Measurements from ENCODE around the gene C14orf119. TPM values are rescaled to one million over a fixed set of nuclear protein-coding genes. Genes with fewer than 3 reads are reported as not detected.
A peak's percentile ranks its signal among the peaks of the same experiment; 100 is the strongest.

C14orf119 gene
- total RNA-seq, 1 experiment from 2014 or later = 81.3 TPM

DNA sequence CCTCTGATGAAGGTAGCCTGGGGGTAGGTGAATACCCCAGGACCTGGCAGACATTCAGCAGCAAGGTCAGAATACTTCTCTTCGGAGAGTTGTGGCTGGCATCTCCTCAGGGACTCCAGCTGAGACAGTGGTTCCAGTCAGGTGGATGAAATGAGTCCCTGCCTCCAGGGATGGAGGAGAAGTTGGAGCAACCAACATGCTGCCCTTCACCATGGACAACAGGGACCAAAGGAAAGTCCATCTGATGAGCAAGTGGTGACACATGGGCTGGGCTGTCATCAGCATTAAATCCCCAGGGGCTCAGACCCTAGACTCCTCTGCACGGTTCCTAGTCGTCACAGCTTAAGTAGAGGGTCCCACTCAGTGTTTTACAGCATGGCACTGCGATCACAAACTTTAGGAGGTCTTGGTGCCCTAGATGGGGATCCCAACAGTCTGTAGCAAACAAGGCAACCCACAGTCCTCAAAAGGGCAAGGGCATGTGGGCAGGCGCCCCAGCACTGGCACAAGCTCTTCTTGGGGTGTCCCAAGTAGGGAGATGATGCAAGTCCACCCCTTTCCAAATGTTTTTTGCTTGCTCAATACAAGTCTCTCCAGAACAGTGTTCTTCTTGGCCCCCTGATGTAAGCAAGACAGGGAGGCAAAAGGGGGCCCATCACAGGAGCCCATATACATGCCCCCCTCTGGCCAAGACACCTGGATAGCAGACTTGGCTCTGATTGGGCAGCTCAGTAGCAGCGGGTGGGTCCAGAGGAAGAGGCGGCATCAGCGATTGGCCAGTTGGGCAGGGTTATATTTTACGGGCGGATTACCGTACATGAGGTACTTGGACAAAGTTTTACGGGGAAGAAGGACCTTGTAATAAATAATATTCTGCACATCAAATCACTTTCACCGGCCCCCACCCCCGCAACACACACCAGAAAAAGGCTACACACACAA lies 27.2 kb upstream of the C14orf119 start:
- ATAC-seq (no peak), DNase-seq (ENCODE audit: low spot score) (no peak)
- ChIA-PET CTCF (interaction anchor here (0.5 to 2.2 kb wide), 91 partner anchors 10 to 1352 kb away, joined by 3 to 160 read pairs (median 6); partner anchors contain the start of genes ACIN1, AJUBA, BCL2L2 and C14orf119), POLR2A (interaction anchor here (0.6 to 2.0 kb wide), 6 partner anchors 9 to 122 kb away, joined by 3 to 12 read pairs (median 4); partner anchors contain the start of genes ACIN1 and C14orf119)
- Mint-ChIP-seq H3K9me3 (no peaks in the 10 kb centered on the region), H3K27me3 (ENCODE audit: low read depth) (no peaks in the 10 kb centered on the region), H3K27ac (peak overlapping the region; percentile 71; the same call in 1 of the 2 replicates), H3K4me1 (peaks cover 38% of the 10 kb centered on the region), H3K4me3 (peak overlapping the region; percentile 48), H3K36me3 (peaks cover 75% of the 10 kb centered on the region)
- TF ChIP-seq NFE2L1 (CRISPR knock-in tag; IDR thresholded peaks at IDR 0.05) (no peak), NR3C1 (CRISPR knock-in tag; conservative IDR thresholded peaks at IDR 0.05; ENCODE audit: low read depth) (no peak), IRF2 (CRISPR knock-in tag; IDR thresholded peaks at IDR 0.05; ENCODE audit: borderline replicate concordance, low read depth) (no peak), ZNF671 (CRISPR knock-in tag; IDR thresholded peaks at IDR 0.05) (no peak), SMAD3 (CRISPR knock-in tag; IDR thresholded peaks at IDR 0.05; ENCODE audit: borderline replicate concordance) (no peak), ZNF138 (CRISPR knock-in tag; conservative IDR thresholded peaks at IDR 0.05) (no peak), ZSCAN18 (CRISPR knock-in tag; IDR thresholded peaks at IDR 0.05) (no peak), CBFB (CRISPR knock-in tag; IDR thresholded peaks at IDR 0.05; ENCODE audit: low read depth) (no peak), ZNF263 (CRISPR knock-in tag; IDR thresholded peaks at IDR 0.05; ENCODE audit: low read depth) (no peak), IRF1 (CRISPR knock-in tag; IDR thresholded peaks at IDR 0.05) (no peak), STAT6 (CRISPR knock-in tag; conservative IDR thresholded peaks at IDR 0.05; ENCODE audit: low read depth) (no peak), FOXK1 (CRISPR knock-in tag; IDR thresholded peaks at IDR 0.05) (no peak), MYBL2 (CRISPR knock-in tag; IDR thresholded peaks at IDR 0.05) (no peak), TEAD4 (CRISPR knock-in tag; IDR thresholded peaks at IDR 0.05) (no peak), ZNF232 (CRISPR knock-in tag; IDR thresholded peaks at IDR 0.05) (no peak), ATF1 (CRISPR knock-in tag; IDR thresholded peaks at IDR 0.05) (no peak), ZNF425 (CRISPR knock-in tag; conservative IDR thresholded peaks at IDR 0.05) (no peak), ZNF512 (CRISPR knock-in tag; IDR thresholded peaks at IDR 0.05; ENCODE audit: borderline replicate concordance) (no peak)
- TF ChIP-seq, protein P1, sequence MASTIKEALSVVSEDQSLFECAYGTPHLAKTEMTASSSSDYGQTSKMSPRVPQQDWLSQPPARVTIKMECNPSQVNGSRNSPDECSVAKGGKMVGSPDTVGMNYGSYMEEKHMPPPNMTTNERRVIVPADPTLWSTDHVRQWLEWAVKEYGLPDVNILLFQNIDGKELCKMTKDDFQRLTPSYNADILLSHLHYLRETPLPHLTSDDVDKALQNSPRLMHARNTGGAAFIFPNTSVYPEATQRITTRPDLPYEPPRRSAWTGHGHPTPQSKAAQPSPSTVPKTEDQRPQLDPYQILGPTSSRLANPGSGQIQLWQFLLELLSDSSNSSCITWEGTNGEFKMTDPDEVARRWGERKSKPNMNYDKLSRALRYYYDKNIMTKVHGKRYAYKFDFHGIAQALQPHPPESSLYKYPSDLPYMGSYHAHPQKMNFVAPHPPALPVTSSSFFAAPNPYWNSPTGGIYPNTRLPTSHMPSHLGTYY (CRISPR knock-in tag; IDR thresholded peaks at IDR 0.05) = no peak
- TF ChIP-seq, protein P2, sequence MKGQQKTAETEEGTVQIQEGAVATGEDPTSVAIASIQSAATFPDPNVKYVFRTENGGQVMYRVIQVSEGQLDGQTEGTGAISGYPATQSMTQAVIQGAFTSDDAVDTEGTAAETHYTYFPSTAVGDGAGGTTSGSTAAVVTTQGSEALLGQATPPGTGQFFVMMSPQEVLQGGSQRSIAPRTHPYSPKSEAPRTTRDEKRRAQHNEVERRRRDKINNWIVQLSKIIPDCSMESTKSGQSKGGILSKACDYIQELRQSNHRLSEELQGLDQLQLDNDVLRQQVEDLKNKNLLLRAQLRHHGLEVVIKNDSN (CRISPR knock-in tag; IDR thresholded peaks at IDR 0.05) = no peak

Measured in WTC11 (cell line).